Gastrocnemius medialis (tissue), 4 donors: ENCODE results near the gene ADGRL2.

Experiments used
- POLR2A ChIP-seq, 2 donors: fragments of 450-650 bp; IDR thresholded peaks; one replicate each; pipeline ENCODE4 v1.6.1; 2017; ENCODE audit warnings: antibody characterized with exemption in 2 of 2, mild to moderate bottlenecking in 2 of 2, moderate library complexity in 2 of 2
- TF ChIP-seq, protein P1 (sequence below), 5 experiments: fragments of 450-650 bp in 3 of 5; fragments of 200-600 bp in 2 of 5; sonication (generic) in 2 of 5; IDR thresholded peaks in 4 of 5; conservative IDR thresholded peaks in 1 of 5; 1 replicate in 4 of 5; 2 replicates in 1 of 5; pipeline ENCODE4 v1.5.1; 2016 to 2019; ENCODE audit warnings: antibody characterized with exemption in 5 of 5, mild to moderate bottlenecking in 3 of 5, moderate library complexity in 3 of 5

- TF ChIP-seq, protein P1, sequence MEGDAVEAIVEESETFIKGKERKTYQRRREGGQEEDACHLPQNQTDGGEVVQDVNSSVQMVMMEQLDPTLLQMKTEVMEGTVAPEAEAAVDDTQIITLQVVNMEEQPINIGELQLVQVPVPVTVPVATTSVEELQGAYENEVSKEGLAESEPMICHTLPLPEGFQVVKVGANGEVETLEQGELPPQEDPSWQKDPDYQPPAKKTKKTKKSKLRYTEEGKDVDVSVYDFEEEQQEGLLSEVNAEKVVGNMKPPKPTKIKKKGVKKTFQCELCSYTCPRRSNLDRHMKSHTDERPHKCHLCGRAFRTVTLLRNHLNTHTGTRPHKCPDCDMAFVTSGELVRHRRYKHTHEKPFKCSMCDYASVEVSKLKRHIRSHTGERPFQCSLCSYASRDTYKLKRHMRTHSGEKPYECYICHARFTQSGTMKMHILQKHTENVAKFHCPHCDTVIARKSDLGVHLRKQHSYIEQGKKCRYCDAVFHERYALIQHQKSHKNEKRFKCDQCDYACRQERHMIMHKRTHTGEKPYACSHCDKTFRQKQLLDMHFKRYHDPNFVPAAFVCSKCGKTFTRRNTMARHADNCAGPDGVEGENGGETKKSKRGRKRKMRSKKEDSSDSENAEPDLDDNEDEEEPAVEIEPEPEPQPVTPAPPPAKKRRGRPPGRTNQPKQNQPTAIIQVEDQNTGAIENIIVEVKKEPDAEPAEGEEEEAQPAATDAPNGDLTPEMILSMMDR (IDR thresholded peaks at IDR 0.05 in 4 of 5, conservative IDR thresholded peaks at IDR 0.05 in 1 of 5): no peak
- TF ChIP-seq POLR2A (IDR thresholded peaks at IDR 0.05): no peak
These were observed 9.1 kb downstream of the ADGRL2 start for GRCh38 chr1:81809808-81810207.
